ENCODE results near the gene MFSD6. TPM values are rescaled to one million over a fixed set of nuclear protein-coding genes. Genes with fewer than 3 reads are reported as not detected.

Gene MFSD6
- total and polyA plus RNA-seq, 2 of the 8 experiments (the other 6 are each of a cell fraction or from before 2014, with no cell fraction given): 1.8 to 5.1 TPM

- TF ChIP-seq ATF2 (IDR thresholded peaks at IDR 0.05; ENCODE audit: low read length): no peak
- TF ChIP-seq CHD1 (IDR thresholded peaks at IDR 0.05; ENCODE audit: low read depth, low read length): no peak
- no peak for TF ChIP-seq TCF12 (IDR thresholded peaks at IDR 0.05; ENCODE audit: low read depth, low read length)
- no peak for TF ChIP-seq TAF1 (IDR thresholded peaks at IDR 0.05; ENCODE audit: low read depth, low read length)
These were observed 139.7 kb downstream of the MFSD6 start (continued) for GRCh38 chr2:190547886-190548285.
